ENCODE data around the gene DMXL1.

Gene DMXL1

GRCh38 chr5:119212026-119212425, 141.1 kb downstream of the DMXL1 start:
- TF ChIP-seq CTCF (IDR thresholded peaks at IDR 0.05; ENCODE audit: low read depth, low read length) = no peak
- no peak for DNase-seq (ENCODE audit: extremely low read depth, low read depth)

GRCh38 chr5:119212676-119213075, 141.8 kb downstream of the DMXL1 start:
- no peak for DNase-seq (ENCODE audit: extremely low read depth, low read depth)
- TF ChIP-seq CTCF (IDR thresholded peaks at IDR 0.05; ENCODE audit: low read depth, low read length) = no peak

- no peak for DNase-seq (ENCODE audit: extremely low read depth, low read depth)
- TF ChIP-seq CTCF (IDR thresholded peaks at IDR 0.05; ENCODE audit: low read depth, low read length) = no peak
These were observed 146.3 kb downstream of the DMXL1 start for GRCh38 chr5:119217183-119217582.

- TF ChIP-seq CTCF (IDR thresholded peaks at IDR 0.05; ENCODE audit: low read depth, low read length) = no peak
- DNase-seq (ENCODE audit: extremely low read depth, low read depth) = no peak
These were observed 148.2 kb downstream of the DMXL1 start for GRCh38 chr5:119218830-119219782.

GRCh38 chr5:119220576-119221197, 149.8 kb downstream of the DMXL1 start:
- no peak for DNase-seq (ENCODE audit: extremely low read depth, low read depth)
- no peak for TF ChIP-seq CTCF (IDR thresholded peaks at IDR 0.05; ENCODE audit: low read depth, low read length)

- DNase-seq (ENCODE audit: extremely low read depth, low read depth) = no peak
- no peak for TF ChIP-seq CTCF (IDR thresholded peaks at IDR 0.05; ENCODE audit: low read depth, low read length)
These were observed 150.4 kb downstream of the DMXL1 start for GRCh38 chr5:119221330-119221729.

- DNase-seq (ENCODE audit: extremely low read depth, low read depth) = no peak
- TF ChIP-seq CTCF (IDR thresholded peaks at IDR 0.05; ENCODE audit: low read depth, low read length) = no peak
These were observed 159.1 kb downstream of the DMXL1 start for GRCh38 chr5:119229950-119230349.

Measured in AG09319 (cell line).